ENCODE measurements around the gene HENMT1. TPM values are rescaled to one million over a fixed set of nuclear protein-coding genes. Genes with fewer than 3 reads are reported as not detected.
A peak's percentile ranks its signal among the peaks of the same experiment; 100 is the strongest.
"Not testable (repeated sequence)": the region's sequence is repeated elsewhere in the genome, so short reads cannot be mapped to it uniquely, and the experiment has no call there.

The HENMT1 gene
- total RNA-seq, 2 experiments from 2014 or later: 26.7 to 27.3 TPM

DNA sequence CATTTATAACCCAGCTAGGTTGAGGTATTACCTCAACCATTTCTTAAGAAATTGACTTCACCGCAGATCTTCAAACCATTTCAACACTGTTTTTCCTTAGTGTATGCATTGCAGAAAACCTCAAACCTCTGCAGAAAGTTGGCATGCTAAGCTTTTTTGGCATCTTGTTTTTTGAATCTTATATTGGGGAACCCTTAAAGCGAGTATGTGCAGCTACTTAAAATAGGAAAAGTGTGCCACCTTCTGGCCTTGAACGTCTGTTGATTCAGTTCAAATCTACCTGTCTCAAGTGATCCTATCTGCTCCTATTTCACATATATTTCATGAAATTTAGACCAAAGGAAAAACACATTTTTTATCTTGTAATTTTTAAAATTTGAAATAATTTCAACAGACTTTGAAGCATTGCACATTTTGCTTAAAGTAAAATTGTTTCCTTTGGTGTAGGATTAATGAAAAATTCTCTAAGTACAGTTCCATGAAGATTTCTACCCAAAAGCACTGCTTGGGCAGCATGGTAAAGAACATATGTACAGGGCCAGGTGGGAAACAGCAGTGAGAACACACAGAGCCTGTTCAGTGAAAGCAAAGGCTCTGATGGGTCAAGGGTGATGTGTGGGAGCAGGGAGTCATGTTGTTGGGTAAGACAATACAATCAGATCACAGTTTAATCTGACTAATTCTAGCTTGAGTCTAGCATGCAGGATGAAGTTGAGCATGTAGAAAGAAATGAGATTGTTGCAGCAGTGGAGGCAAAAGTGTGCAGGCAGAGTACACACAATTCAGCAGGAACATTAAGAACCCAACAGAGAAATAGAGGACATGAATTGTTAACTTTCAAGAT is 17.2 kb downstream of the HENMT1 start:
- no peaks in the 10 kb centered on the region for H3K27me3 Mint-ChIP-seq
- ChIA-PET CTCF (interaction anchor here (0.7 to 7.5 kb wide), 27 partner anchors 13 to 861 kb away, joined by 3 to 105 read pairs (median 4); partner anchors contain the start of genes EEIG2, HENMT1, PRPF38B and SLC25A24), POLR2A (interaction anchor here (0.7 to 6.2 kb wide), 16 partner anchors 14 to 533 kb away, joined by 3 to 338 read pairs (median 4); partner anchors contain the start of genes EEIG2, HENMT1, PRPF38B and SLC25A24)
- peak; percentile 60 for DNase-seq
- H3K4me3 Mint-ChIP-seq: peak overlapping the region; percentile 8
- peaks cover 34% of the 10 kb centered on the region for H3K36me3 Mint-ChIP-seq (ENCODE audit: low read depth)
- H3K4me1 Mint-ChIP-seq: peaks cover 76% of the 10 kb centered on the region
- H3K27ac Mint-ChIP-seq: peak overlapping the region; percentile 98
- H3K9me3 Mint-ChIP-seq: no peaks in the 10 kb centered on the region

DNA sequence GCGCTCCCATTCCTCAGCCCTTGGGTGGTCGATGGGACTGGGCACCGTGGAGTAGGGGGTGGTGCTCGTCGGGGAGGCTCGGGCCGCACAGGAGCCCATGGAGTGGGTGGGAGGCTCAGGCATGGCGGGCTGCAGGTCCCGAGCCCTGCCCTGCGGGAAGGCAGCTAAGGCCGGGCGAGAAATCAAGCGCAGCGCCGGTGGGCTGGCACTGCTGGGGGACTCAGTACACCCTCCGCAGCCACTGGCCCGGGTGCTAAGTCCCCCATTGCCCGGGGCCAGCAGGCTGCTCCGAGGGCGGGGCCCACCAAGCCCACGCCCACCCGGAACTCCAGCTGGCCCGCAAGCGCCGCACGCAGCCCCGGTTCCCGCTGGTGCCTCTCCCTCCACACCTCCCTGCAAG is 20.0 kb downstream of the HENMT1 start:
- DNase-seq, H3K4me3 Mint-ChIP-seq, H3K27me3 Mint-ChIP-seq, H3K9me3 Mint-ChIP-seq, H3K27ac Mint-ChIP-seq: not testable (repeated sequence)
- ChIA-PET CTCF (interaction anchor here (1.2 kb wide), 1 partner anchor 128 kb away, joined by 4 read pairs; no protein-coding TSS in a partner anchor), POLR2A (interaction anchor here (1.0 to 1.3 kb wide), 3 partner anchors 51 to 82 kb away, joined by 3 to 5 read pairs (median 3); partner anchors contain the start of gene PRPF38B)
- Mint-ChIP-seq H3K36me3 (ENCODE audit: low read depth) (peaks cover 11% of the 10 kb centered on the region), H3K4me1 (peaks cover 48% of the 10 kb centered on the region)

DNA sequence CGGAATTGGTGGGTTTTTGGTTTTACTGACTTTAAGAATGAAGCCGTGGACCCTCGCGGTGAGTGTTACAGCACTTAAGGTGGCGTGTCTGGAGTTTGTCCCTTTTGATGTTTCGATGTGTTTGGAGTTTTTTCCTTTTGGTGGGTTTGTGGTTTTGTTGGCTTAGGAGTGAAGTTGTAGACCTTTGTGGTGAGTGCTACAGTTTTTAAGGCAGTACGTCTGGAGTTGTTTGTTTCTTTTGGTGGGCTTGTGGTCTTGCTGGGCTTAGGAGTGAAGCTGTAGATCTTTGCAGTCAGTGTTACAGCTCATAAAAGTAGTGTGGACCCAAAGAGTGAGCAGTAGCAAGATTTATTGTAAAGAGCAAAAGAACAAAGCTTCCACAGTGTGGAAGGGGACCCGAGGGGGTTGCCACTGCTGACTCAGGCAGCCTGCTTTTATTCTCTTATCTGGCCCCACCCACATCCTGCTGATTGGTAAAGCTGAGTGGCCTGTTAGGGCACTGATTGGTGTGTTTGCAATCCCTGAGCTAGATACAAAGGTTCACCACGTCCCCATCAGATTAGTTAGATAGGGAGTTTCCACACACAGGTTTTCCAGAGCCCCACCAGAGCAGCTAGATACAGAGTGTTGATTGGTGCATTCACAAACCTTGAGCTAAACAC is 20.9 kb downstream of the HENMT1 start:
- peak; percentile 23 for DNase-seq
- ChIA-PET POLR2A (interaction anchor here (1.0 to 1.3 kb wide), 3 partner anchors 52 to 81 kb away, joined by 3 to 5 read pairs (median 3); partner anchors contain the start of gene PRPF38B), CTCF (interaction anchor here (1.2 kb wide), 1 partner anchor 127 kb away, joined by 4 read pairs; no protein-coding TSS in a partner anchor)
- H3K4me1 Mint-ChIP-seq: peaks cover 39% of the 10 kb centered on the region
- no peaks in the 10 kb centered on the region for H3K27me3 Mint-ChIP-seq
- peaks cover 11% of the 10 kb centered on the region for H3K36me3 Mint-ChIP-seq (ENCODE audit: low read depth)
- H3K9me3 Mint-ChIP-seq: no peaks in the 10 kb centered on the region
- no peak overlapping the region for H3K4me3 Mint-ChIP-seq
- H3K27ac Mint-ChIP-seq: peak overlapping the region; percentile 5

GRCh38 chr1:108636876-108637275 is 24.0 kb downstream of the HENMT1 start:
- no peak overlapping the region for H3K27ac Mint-ChIP-seq
- peaks cover 12% of the 10 kb centered on the region for H3K4me1 Mint-ChIP-seq
- ChIA-PET CTCF (no interaction called here), POLR2A (no interaction called here)
- no peaks in the 10 kb centered on the region for H3K27me3 Mint-ChIP-seq
- DNase-seq: no peak
- H3K9me3 Mint-ChIP-seq: no peaks in the 10 kb centered on the region
- peaks cover 23% of the 10 kb centered on the region for H3K36me3 Mint-ChIP-seq (ENCODE audit: low read depth)
- no peak overlapping the region for H3K4me3 Mint-ChIP-seq

DNA sequence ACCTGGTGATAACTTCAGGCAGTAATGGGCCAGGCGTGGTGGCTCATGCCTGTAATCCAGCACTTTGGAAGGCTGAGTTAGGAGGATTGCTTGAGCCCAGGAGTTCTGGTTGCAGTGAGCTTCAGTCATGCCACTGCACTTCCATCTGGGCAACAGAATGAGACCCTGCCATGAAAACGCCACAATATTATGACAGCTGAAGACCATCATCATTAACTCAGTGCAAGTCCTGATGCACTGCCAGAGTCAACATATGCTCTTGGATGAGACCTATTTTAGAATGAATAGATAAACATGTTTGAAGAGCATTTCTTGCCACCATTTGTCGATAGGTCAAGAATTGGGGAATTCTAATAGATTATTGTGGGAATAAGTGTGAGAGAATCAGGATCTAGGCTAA is 26.4 kb downstream of the HENMT1 start:
- CTCF ChIA-PET: no interaction called here
- POLR2A ChIA-PET: no interaction called here

GRCh38 chr1:108628665-108629064 is 32.2 kb downstream of the HENMT1 start:
- no peaks in the 10 kb centered on the region for H3K9me3 Mint-ChIP-seq
- no peaks in the 10 kb centered on the region for H3K27me3 Mint-ChIP-seq
- H3K27ac Mint-ChIP-seq: no peak overlapping the region
- DNase-seq: no peak
- no peaks in the 10 kb centered on the region for H3K4me1 Mint-ChIP-seq
- no peak overlapping the region for H3K4me3 Mint-ChIP-seq
- peaks cover 19% of the 10 kb centered on the region for H3K36me3 Mint-ChIP-seq (ENCODE audit: low read depth)
- CTCF ChIA-PET: interaction anchor here (1.3 kb wide), 1 partner anchor 15 kb away, joined by 3 read pairs; no protein-coding TSS in a partner anchor
- POLR2A ChIA-PET: interaction anchor here (1.3 kb wide), 1 partner anchor 64 kb away, joined by 3 read pairs; the partner anchor contains the start of gene PRPF38B

More for the DNA sequence above, 26.4 kb downstream of the HENMT1 start:
- Mint-ChIP-seq H3K4me3 (no peak overlapping the region), H3K9me3 (no peaks in the 10 kb centered on the region), H3K27ac (no peak overlapping the region), H3K27me3 (no peaks in the 10 kb centered on the region), H3K36me3 (ENCODE audit: low read depth) (peaks cover 22% of the 10 kb centered on the region), H3K4me1 (no peaks in the 10 kb centered on the region)
- no peak for DNase-seq

GRCh38 chr1:108627951-108628350 is 32.9 kb downstream of the HENMT1 start:
- peaks cover 15% of the 10 kb centered on the region for H3K36me3 Mint-ChIP-seq (ENCODE audit: low read depth)
- no peaks in the 10 kb centered on the region for H3K9me3 Mint-ChIP-seq
- DNase-seq: no peak
- no peaks in the 10 kb centered on the region for H3K27me3 Mint-ChIP-seq
- no peak overlapping the region for H3K4me3 Mint-ChIP-seq
- H3K4me1 Mint-ChIP-seq: no peaks in the 10 kb centered on the region
- ChIA-PET CTCF (no interaction called here), POLR2A (no interaction called here)
- no peak overlapping the region for H3K27ac Mint-ChIP-seq

DNA sequence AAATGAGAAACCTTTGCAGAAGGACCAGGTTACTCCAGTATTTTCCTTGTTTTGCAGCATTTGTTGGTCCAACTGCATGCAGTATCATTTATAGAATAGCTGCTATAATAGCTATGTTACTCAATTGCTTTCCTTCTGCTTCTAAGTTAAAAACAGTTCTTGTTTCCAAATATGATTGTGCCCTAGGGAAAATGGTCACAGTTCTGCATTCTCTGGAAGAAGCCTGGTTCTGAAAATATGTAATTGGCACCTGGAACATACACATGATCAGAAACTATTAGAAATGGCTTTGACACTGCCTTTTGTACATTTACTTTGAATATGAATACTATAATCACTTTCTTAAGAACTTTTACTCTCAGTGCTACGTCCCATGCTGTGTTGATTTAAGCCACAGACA is 33.6 kb downstream of the HENMT1 start:
- no peak overlapping the region for H3K4me3 Mint-ChIP-seq
- no peaks in the 10 kb centered on the region for H3K9me3 Mint-ChIP-seq
- H3K4me1 Mint-ChIP-seq: no peaks in the 10 kb centered on the region
- DNase-seq: no peak
- H3K27me3 Mint-ChIP-seq: no peaks in the 10 kb centered on the region
- H3K36me3 Mint-ChIP-seq (ENCODE audit: low read depth): peaks cover 12% of the 10 kb centered on the region
- POLR2A ChIA-PET: no interaction called here
- no peak overlapping the region for H3K27ac Mint-ChIP-seq
- CTCF ChIA-PET: interaction anchor here (0.9 to 1.5 kb wide), 2 partner anchors 16 to 66 kb away, joined by 3 to 4 read pairs; no protein-coding TSS in a partner anchor

DNA sequence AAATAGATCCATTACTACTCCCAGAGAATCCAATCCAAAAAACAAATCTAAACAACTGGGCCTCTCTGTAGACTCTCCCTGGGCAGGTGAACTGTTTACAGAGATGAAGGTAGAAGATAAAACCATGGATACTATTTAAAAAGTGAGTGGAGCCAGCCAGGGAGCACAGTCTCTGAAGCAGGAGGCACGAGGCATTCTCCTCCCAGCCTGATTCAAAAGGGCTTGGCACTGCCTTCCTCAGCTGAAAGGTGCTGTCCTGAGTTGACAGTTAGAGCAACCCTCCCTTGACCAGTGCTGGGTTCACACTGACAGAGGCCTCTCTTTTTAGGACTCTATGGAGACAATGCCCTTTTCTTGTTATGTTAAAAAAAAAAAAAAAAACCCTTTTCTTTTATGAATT is 36.8 kb downstream of the HENMT1 start:
- peaks cover 6% of the 10 kb centered on the region for H3K36me3 Mint-ChIP-seq (ENCODE audit: low read depth)

DNA sequence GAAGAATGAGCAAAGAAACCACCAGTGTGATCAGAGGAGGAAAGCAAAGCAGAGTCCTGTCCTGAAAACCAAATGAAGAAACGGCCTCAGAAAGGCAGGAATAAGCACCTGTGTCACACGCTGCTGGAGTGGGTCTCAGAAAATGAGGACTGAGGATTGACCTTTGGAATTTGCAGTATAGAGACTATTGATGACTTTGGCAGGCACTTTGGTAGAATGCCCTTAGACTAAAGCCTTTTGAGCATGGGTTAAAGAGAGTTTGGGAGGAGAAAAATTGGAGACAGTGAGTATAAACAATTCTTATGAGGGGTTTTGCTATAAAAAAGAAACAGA is 43.2 kb downstream of the HENMT1 start:
- peaks cover 2% of the 10 kb centered on the region for H3K36me3 Mint-ChIP-seq (ENCODE audit: low read depth)
- H3K4me1 Mint-ChIP-seq: no peaks in the 10 kb centered on the region
- CTCF ChIA-PET: no interaction called here
- H3K27me3 Mint-ChIP-seq: no peaks in the 10 kb centered on the region
- DNase-seq: no peak
- H3K9me3 Mint-ChIP-seq: no peaks in the 10 kb centered on the region
- no peak overlapping the region for H3K4me3 Mint-ChIP-seq
- no peak overlapping the region for H3K27ac Mint-ChIP-seq
- POLR2A ChIA-PET: no interaction called here

More for the DNA sequence above, 36.8 kb downstream of the HENMT1 start:
- Mint-ChIP-seq H3K4me3 (no peak overlapping the region), H3K27ac (no peak overlapping the region), H3K4me1 (no peaks in the 10 kb centered on the region), H3K9me3 (no peaks in the 10 kb centered on the region), H3K27me3 (no peaks in the 10 kb centered on the region)
- POLR2A ChIA-PET: no interaction called here
- no peak for DNase-seq
- CTCF ChIA-PET: interaction anchor here (0.6 to 0.7 kb wide), 2 partner anchors 9 to 19 kb away, joined by 3 read pairs; no protein-coding TSS in a partner anchor

- no peak overlapping the region for H3K27ac Mint-ChIP-seq
- ChIA-PET CTCF (no interaction called here), POLR2A (no interaction called here)
- H3K4me3 Mint-ChIP-seq: no peak overlapping the region
- H3K9me3 Mint-ChIP-seq: no peaks in the 10 kb centered on the region
- no peak for DNase-seq
- H3K36me3 Mint-ChIP-seq (ENCODE audit: low read depth): peaks cover 2% of the 10 kb centered on the region
- H3K4me1 Mint-ChIP-seq: no peaks in the 10 kb centered on the region
- no peaks in the 10 kb centered on the region for H3K27me3 Mint-ChIP-seq
These were observed 43.7 kb downstream of the HENMT1 start for GRCh38 chr1:108617008-108617723.

DNA sequence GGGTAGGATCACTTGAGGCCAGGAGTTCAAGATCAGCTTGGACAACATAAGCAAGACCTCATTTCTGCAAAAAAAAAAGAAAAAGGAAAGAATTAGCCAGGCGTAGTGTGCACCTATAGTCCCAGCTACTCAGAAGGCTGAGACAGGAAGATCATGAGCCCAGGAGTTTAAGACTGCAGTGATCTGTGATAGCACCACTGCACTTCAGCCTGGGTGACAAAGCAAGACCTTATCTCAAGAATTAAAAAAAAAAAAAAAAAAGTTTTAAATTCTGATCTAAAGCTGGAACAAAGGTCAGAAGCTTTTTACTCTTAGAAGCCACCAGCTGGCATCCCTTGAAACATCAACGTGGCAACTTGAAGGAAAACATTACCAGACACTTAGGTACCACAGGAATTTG is 45.3 kb downstream of the HENMT1 start:
- ChIA-PET POLR2A (no interaction called here), CTCF (interaction anchor here (0.7 kb wide), 2 partner anchors 8 to 94 kb away, joined by 3 read pairs; no protein-coding TSS in a partner anchor)
- DNase-seq: no peak
- Mint-ChIP-seq H3K36me3 (ENCODE audit: low read depth) (no peaks in the 10 kb centered on the region), H3K4me3 (no peak overlapping the region), H3K4me1 (no peaks in the 10 kb centered on the region), H3K27ac (no peak overlapping the region), H3K27me3 (no peaks in the 10 kb centered on the region), H3K9me3 (no peaks in the 10 kb centered on the region)

Data from activated CD4-positive, alpha-beta memory T cell treated with anti-CD3 and anti-CD28 coated beads, Interleukin-2, amount 10 ng/mL, durations not matched to agents 7 days and 5 days (primary cell).